H1 (cell line): ENCODE results near the gene DSCAM. TPM values are rescaled to one million over a fixed set of nuclear protein-coding genes. Genes with fewer than 3 reads are reported as not detected.

Experiments used
- CTCF ChIA-PET: fragments of 300-600 bp; sonication (Branson Sonifier 250); formaldehyde crosslinking; loops from one replicate; lab custom pipeline; 2021; ENCODE audit not compliant: partially characterized antibody; lab: Charles Lee
- POLR2A ChIA-PET: fragments of 300-600 bp; sonication (Branson Sonifier 250); formaldehyde crosslinking; loops from one replicate; lab custom pipeline; 2021; ENCODE audit warnings: inconsistent platforms; ENCODE audit not compliant: partially characterized antibody; lab: Charles Lee
- DNase-seq, 2 experiments: peaks; one replicate each; pipeline versions ENCODE4 v3.0.0 to v3.0.0-alpha.2; 2010 to 2022; ENCODE audit warnings: low spot score in 2 of 2, low read depth in 1 of 2, mixed read lengths in 1 of 2
- FAIRE-seq: peaks from 2 replicates; lab custom pipeline; 2011; peaks lifted over from hg19 to GRCh38; lab: Jason Lieb, UNC
- H2AFZ ChIP-seq: 2 replicates; pipeline ENCODE4 v1.8.1; 2012; ENCODE audit warnings: low read length, inconsistent platforms
- H2AK5ac ChIP-seq: 2 replicates; pipeline ENCODE4 v1.6.1; 2013; ENCODE audit warnings: low read depth, low read length
- H2BK120ac ChIP-seq: replicated peaks from 2 replicates; pipeline ENCODE3; 2013; ENCODE audit warnings: low read depth, low read length, inconsistent platforms
- H2BK12ac ChIP-seq: 2 replicates; pipeline ENCODE4 v1.6.1; 2013; ENCODE audit warnings: low read depth, low read length
- H2BK15ac ChIP-seq: 2 replicates; pipeline ENCODE4 v1.6.1; 2013; ENCODE audit warnings: low read length
- H2BK20ac ChIP-seq: 2 replicates; pipeline ENCODE4 v1.6.1; 2013; ENCODE audit warnings: low read length
- H2BK5ac ChIP-seq: 2 replicates; pipeline ENCODE4 v1.6.1; 2013; ENCODE audit warnings: low read depth, low read length
- H3K14ac ChIP-seq: 2 replicates; pipeline ENCODE4 v1.6.1; 2013; ENCODE audit warnings: inconsistent platforms; ENCODE audit not compliant: insufficient read length
- H3K18ac ChIP-seq: 2 replicates; pipeline ENCODE4 v1.6.1; 2013; ENCODE audit warnings: low read length; ENCODE audit errors: extremely low read depth
- H3K23ac ChIP-seq: 2 replicates; pipeline ENCODE4 v1.6.1; 2013; ENCODE audit warnings: inconsistent platforms; ENCODE audit not compliant: insufficient read length
- H3K23me2 ChIP-seq: 2 replicates; pipeline ENCODE4 v1.6.1; 2013; ENCODE audit warnings: low read depth, low read length
- H3K27ac ChIP-seq: 2 replicates; pipeline ENCODE4 v1.6.1; 2011; ENCODE audit warnings: low read depth, low read length, inconsistent platforms
- H3K27me3 ChIP-seq, 4 experiments: replicated peaks in 1 of 4; 1 replicate in 1 of 4; 2 replicates in 3 of 4; pipeline versions ENCODE4 v1.6.1 to v1.8.1; 2011 to 2013; ENCODE audit warnings: low read length in 3 of 4, mild to moderate bottlenecking in 3 of 4, inconsistent platforms in 2 of 4, mixed read lengths in 2 of 4, moderate library complexity in 1 of 4; ENCODE audit not compliant: control insufficient read depth in 3 of 4, insufficient read depth in 3 of 4; ENCODE audit errors: extremely low read depth in 1 of 4
- H3K36me3 ChIP-seq, 4 experiments: 2 replicates each; pipeline versions ENCODE4 v1.6.1 to v1.8.1; 2011 to 2013; ENCODE audit warnings: mild to moderate bottlenecking in 4 of 4, low read length in 3 of 4, moderate library complexity in 2 of 4, control low read depth in 1 of 4, inconsistent platforms in 1 of 4; ENCODE audit not compliant: insufficient read depth in 4 of 4, control insufficient read depth in 2 of 4
- H3K4ac ChIP-seq: replicated peaks from 2 replicates; pipeline ENCODE3; 2013; ENCODE audit warnings: low read length, low read depth, mixed read lengths, inconsistent platforms; ENCODE audit not compliant: insufficient read length
- H3K4me1 ChIP-seq, 4 experiments: replicated peaks in 1 of 4; 1 replicate in 1 of 4; 2 replicates in 3 of 4; pipeline versions ENCODE4 v1.6.1 to v1.8.1; 2011 to 2013; ENCODE audit warnings: low read length in 3 of 4, inconsistent platforms in 2 of 4, mixed read lengths in 1 of 4; ENCODE audit not compliant: insufficient read depth in 4 of 4, control insufficient read depth in 3 of 4
- H3K4me2 ChIP-seq, 2 experiments: 2 replicates each; pipeline versions ENCODE4 v1.6.1 to v1.8.1; 2011 to 2013; ENCODE audit warnings: low read depth in 2 of 2, low read length in 2 of 2, control low read depth in 1 of 2, inconsistent platforms in 1 of 2, mild to moderate bottlenecking in 1 of 2; ENCODE audit not compliant: insufficient read depth in 1 of 2
- H3K4me3 ChIP-seq, 4 experiments: fragments of 200-600, 300-600 bp in 1 of 4; sonication (generic), shearing (Covaris generic), sonication (Bioruptor Twin) in 1 of 4; 2 replicates each; pipeline versions ENCODE4 v1.5.1 to v1.8.1; 2011 to 2016; ENCODE audit warnings: low read length in 4 of 4, low read depth in 3 of 4, control low read depth in 2 of 4, inconsistent platforms in 2 of 4, mild to moderate bottlenecking in 2 of 4, mixed read lengths in 1 of 4, moderate library complexity in 1 of 4; ENCODE audit not compliant: insufficient read depth in 2 of 4; ENCODE audit errors: extremely low read depth in 1 of 4
- H3K56ac ChIP-seq: replicated peaks from 2 replicates; pipeline ENCODE3; 2013; ENCODE audit warnings: low read depth, mild to moderate bottlenecking, mixed read lengths, low read length, inconsistent platforms; ENCODE audit not compliant: insufficient read length
- H3K79me1 ChIP-seq: 2 replicates; pipeline ENCODE4 v1.6.1; 2013; ENCODE audit warnings: low read depth, low read length, control low read depth
- H3K79me2 ChIP-seq, 2 experiments: 2 replicates each; pipeline versions ENCODE4 v1.6.1 to v1.8.1; 2012 to 2013; ENCODE audit warnings: low read length in 2 of 2, mild to moderate bottlenecking in 2 of 2, inconsistent platforms in 1 of 2; ENCODE audit not compliant: insufficient read depth in 2 of 2, control insufficient read depth in 1 of 2
- H3K9ac ChIP-seq, 4 experiments: replicated peaks in 1 of 4; 1 replicate in 1 of 4; 2 replicates in 3 of 4; pipeline versions ENCODE4 v1.6.1 to v1.8.1; 2011 to 2013; ENCODE audit warnings: low read depth in 3 of 4, low read length in 3 of 4, control low read depth in 2 of 4, mild to moderate bottlenecking in 2 of 4, moderate library complexity in 2 of 4, inconsistent platforms in 1 of 4; ENCODE audit errors: extremely low read depth in 1 of 4
- H3K9me3 ChIP-seq, 2 experiments: 2 replicates each; pipeline versions ENCODE4 v1.6.1 to v1.8.1; 2012 to 2013; ENCODE audit warnings: mild to moderate bottlenecking in 2 of 2, moderate library complexity in 2 of 2, control low read depth in 1 of 2, inconsistent platforms in 1 of 2, low read depth in 1 of 2, low read length in 1 of 2, mixed read lengths in 1 of 2; ENCODE audit not compliant: insufficient read depth in 2 of 2
- H4K20me1 ChIP-seq, 2 experiments: replicated peaks in 1 of 2; 2 replicates each; pipeline versions ENCODE3 to v1.8.1; 2011 to 2013; ENCODE audit warnings: inconsistent platforms in 2 of 2, low read length in 2 of 2, mild to moderate bottlenecking in 1 of 2; ENCODE audit not compliant: insufficient read depth in 2 of 2, control insufficient read depth in 1 of 2
- H4K5ac ChIP-seq: 2 replicates; pipeline ENCODE4 v1.6.1; 2013; ENCODE audit warnings: low read length, low read depth, mixed read lengths, inconsistent platforms; ENCODE audit not compliant: insufficient read length
- H4K8ac ChIP-seq: 2 replicates; pipeline ENCODE4 v1.8.0; 2013; ENCODE audit warnings: mild to moderate bottlenecking, moderate library complexity, low read length, inconsistent platforms; ENCODE audit not compliant: insufficient read depth; ENCODE audit errors: extremely low read depth
- H4K91ac ChIP-seq: replicated peaks from 2 replicates; pipeline ENCODE3; 2013; ENCODE audit warnings: low read length, mixed read lengths, inconsistent platforms; ENCODE audit not compliant: insufficient read length
- BRCA1 ChIP-seq: IDR thresholded peaks from 2 replicates; pipeline ENCODE4 v1.6.1; 2012; ENCODE audit warnings: low read depth, low read length, improper control_type of control experiment
- CTBP2 ChIP-seq: IDR thresholded peaks from 2 replicates; pipeline ENCODE4 v1.7.0; 2011; ENCODE audit warnings: borderline replicate concordance, mild to moderate bottlenecking, moderate library complexity, mixed read lengths, low read length; ENCODE audit not compliant: insufficient read depth, insufficient read length
- POLR2A ChIP-seq, 2 experiments: IDR thresholded peaks; 1 replicate in 1 of 2; 2 replicates in 1 of 2; pipeline ENCODE4 v1.6.1; 2011; ENCODE audit warnings: low read depth in 2 of 2, low read length in 2 of 2, mild to moderate bottlenecking in 2 of 2; ENCODE audit errors: control extremely low read depth in 1 of 2
- POLR2AphosphoS5 ChIP-seq: IDR thresholded peaks from 2 replicates; pipeline ENCODE4 v1.6.1; 2011; ENCODE audit warnings: low read depth, low read length
- POU5F1 ChIP-seq: IDR thresholded peaks from 2 replicates; pipeline ENCODE4 v1.6.1; 2011; ENCODE audit warnings: low read depth, mild to moderate bottlenecking, low read length, moderate library complexity
- TAF1 ChIP-seq: IDR thresholded peaks from 2 replicates; pipeline ENCODE4 v1.6.1; 2011; ENCODE audit warnings: mild to moderate bottlenecking, low read depth, low read length
- WGBS, 2 experiments: shearing (Covaris generic) in 1 of 2; methylation state at CpG; one replicate each; pipeline versions ENCODE4 v1.1.6 to v1.1.7; 2013 to 2015; ENCODE audit warnings: low lambda C conversion rate in 2 of 2, mixed read lengths in 2 of 2, inconsistent platforms in 1 of 2, low coverage in 1 of 2, missing lambda C conversion rate in 1 of 2; ENCODE audit not compliant: insufficient replicate concordance in 2 of 2, insufficient coverage in 1 of 2, insufficient read length in 1 of 2; ENCODE audit errors: extremely low coverage in 1 of 2, missing lambda C conversion rate in 1 of 2; 5-methylcytosine and 5-hydroxymethylcytosine counted together
- polyA plus RNA-seq, 7 experiments: library from polyadenylated mRNA; depleted of rRNA in 3 of 7; stranded (reverse) in 5 of 7; unstranded in 2 of 7; fragments of >200 nt in 5 of 7; fragments of 200-250 nt in 2 of 7; gene quantifications; 1 replicate in 5 of 7; 2 replicates in 1 of 7; 4 replicates in 1 of 7; pipeline versions ENCODE4 v1.2.1 to v1.2.3, GENCODE V29; 2011 to 2013; ENCODE audit warnings: missing spikeins in 2 of 7, mixed read lengths in 2 of 7
- total RNA-seq: library from RNA; stranded (reverse); fragmentation: NEBNext Ultra II Directional; extraction: Animal tissue kit (Norgen Biotek cat#: 25700); gene quantifications from 2 replicates; pipeline ENCODE4 v1.2.1, GENCODE V29; 2021
- TF ChIP-seq, protein P1 (sequence below): IDR thresholded peaks from 2 replicates; pipeline ENCODE4 v1.6.1; 2012; ENCODE audit warnings: inconsistent platforms
- TF ChIP-seq, protein P2 (sequence below): IDR thresholded peaks from 2 replicates; pipeline ENCODE4 v1.6.1; 2011; ENCODE audit warnings: low read length, improper control_type of control experiment
- TF ChIP-seq, protein P3 (sequence below), 3 experiments: IDR thresholded peaks; 1 replicate in 2 of 3; 2 replicates in 1 of 3; pipeline versions ENCODE4 v1.5.1 to v1.6.1; 2011; ENCODE audit warnings: low read length in 3 of 3, mild to moderate bottlenecking in 3 of 3, inconsistent platforms in 2 of 3, low read depth in 1 of 3, moderate library complexity in 1 of 3; ENCODE audit not compliant: insufficient read depth in 1 of 3; ENCODE audit errors: control extremely low read depth in 1 of 3

DSCAM gene
- total and polyA plus RNA-seq, 2 of the 8 experiments (the other 6 are each of a cell fraction or from before 2014, with no cell fraction given), result 0.02 to 0.15 TPM

DNA sequence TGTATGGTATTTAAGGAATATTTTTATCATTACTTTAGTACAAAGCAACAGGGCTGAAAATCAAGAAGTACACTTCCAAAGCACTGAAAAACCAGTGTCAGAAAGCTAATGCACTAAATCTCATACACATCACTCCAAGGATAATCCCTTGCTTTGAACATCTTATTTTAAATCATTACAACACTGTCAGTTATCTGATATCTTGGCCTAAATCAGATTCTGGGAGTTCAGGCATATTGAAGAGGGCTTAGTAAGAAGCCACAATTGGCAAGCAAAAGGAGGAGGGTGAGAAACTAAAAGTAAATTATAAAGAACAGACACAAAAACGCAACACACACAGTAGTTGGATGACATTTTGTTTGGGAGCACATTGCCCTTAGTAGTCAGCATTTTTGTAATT lies 531.3 kb downstream of the DSCAM start:
- H4K91ac ChIP-seq, result no peak overlapping the region
- H3K9me3 ChIP-seq, result no peaks in the 10 kb centered on the region
- CTCF ChIA-PET, result no interaction called here
- FAIRE-seq, result no peak
- no peak overlapping the region for H3K18ac ChIP-seq
- H3K36me3 ChIP-seq, result no peaks in the 10 kb centered on the region
- no peaks in the 10 kb centered on the region for H3K79me1 ChIP-seq
- H4K20me1 ChIP-seq, result no peaks in the 10 kb centered on the region
- no peak overlapping the region for H3K4ac ChIP-seq
- no peak overlapping the region for H2AK5ac ChIP-seq
- no peaks in the 10 kb centered on the region for H3K27me3 ChIP-seq
- no peak overlapping the region for H3K56ac ChIP-seq
- H2BK120ac ChIP-seq, result no peak overlapping the region
- no peaks in the 10 kb centered on the region for H3K79me2 ChIP-seq
- no peak overlapping the region for H3K23ac ChIP-seq
- no peak overlapping the region for H2AFZ ChIP-seq
- H3K27ac ChIP-seq, result no peak overlapping the region
- WGBS, 2 experiments, result 90% methylated on average over 1 of the region's 1 CpG; no CpG with 5 or more reads in 1 of the 2 experiments
- no peak overlapping the region for H3K9ac ChIP-seq
- no peak overlapping the region for H4K5ac ChIP-seq
- POLR2A ChIA-PET, result no interaction called here
- no peak overlapping the region for H3K4me3 ChIP-seq
- no peak for DNase-seq
- no peak overlapping the region for H4K8ac ChIP-seq
- H3K4me2 ChIP-seq, result no peak overlapping the region
- no peaks in the 10 kb centered on the region for H3K4me1 ChIP-seq
- H2BK12ac ChIP-seq, result no peak overlapping the region
- H2BK15ac ChIP-seq, result no peak overlapping the region
- no peak overlapping the region for H2BK20ac ChIP-seq
- no peak overlapping the region for H3K14ac ChIP-seq
- no peaks in the 10 kb centered on the region for H3K23me2 ChIP-seq
- no peak overlapping the region for H2BK5ac ChIP-seq
- TF ChIP-seq POLR2A (IDR thresholded peaks at IDR 0.05; ENCODE audit: control extremely low read depth in 1 of 2, low read depth in 2 of 2, low read length in 2 of 2) (no peak), POU5F1 (no peak), POLR2AphosphoS5 (no peak), CTBP2 (no peak), TAF1 (no peak), BRCA1 (no peak)
- TF ChIP-seq, protein P1, sequence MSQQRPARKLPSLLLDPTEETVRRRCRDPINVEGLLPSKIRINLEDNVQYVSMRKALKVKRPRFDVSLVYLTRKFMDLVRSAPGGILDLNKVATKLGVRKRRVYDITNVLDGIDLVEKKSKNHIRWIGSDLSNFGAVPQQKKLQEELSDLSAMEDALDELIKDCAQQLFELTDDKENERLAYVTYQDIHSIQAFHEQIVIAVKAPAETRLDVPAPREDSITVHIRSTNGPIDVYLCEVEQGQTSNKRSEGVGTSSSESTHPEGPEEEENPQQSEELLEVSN, result no peak
- TF ChIP-seq, protein P2, sequence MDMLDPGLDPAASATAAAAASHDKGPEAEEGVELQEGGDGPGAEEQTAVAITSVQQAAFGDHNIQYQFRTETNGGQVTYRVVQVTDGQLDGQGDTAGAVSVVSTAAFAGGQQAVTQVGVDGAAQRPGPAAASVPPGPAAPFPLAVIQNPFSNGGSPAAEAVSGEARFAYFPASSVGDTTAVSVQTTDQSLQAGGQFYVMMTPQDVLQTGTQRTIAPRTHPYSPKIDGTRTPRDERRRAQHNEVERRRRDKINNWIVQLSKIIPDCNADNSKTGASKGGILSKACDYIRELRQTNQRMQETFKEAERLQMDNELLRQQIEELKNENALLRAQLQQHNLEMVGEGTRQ, result no peak
- TF ChIP-seq, protein P3, sequence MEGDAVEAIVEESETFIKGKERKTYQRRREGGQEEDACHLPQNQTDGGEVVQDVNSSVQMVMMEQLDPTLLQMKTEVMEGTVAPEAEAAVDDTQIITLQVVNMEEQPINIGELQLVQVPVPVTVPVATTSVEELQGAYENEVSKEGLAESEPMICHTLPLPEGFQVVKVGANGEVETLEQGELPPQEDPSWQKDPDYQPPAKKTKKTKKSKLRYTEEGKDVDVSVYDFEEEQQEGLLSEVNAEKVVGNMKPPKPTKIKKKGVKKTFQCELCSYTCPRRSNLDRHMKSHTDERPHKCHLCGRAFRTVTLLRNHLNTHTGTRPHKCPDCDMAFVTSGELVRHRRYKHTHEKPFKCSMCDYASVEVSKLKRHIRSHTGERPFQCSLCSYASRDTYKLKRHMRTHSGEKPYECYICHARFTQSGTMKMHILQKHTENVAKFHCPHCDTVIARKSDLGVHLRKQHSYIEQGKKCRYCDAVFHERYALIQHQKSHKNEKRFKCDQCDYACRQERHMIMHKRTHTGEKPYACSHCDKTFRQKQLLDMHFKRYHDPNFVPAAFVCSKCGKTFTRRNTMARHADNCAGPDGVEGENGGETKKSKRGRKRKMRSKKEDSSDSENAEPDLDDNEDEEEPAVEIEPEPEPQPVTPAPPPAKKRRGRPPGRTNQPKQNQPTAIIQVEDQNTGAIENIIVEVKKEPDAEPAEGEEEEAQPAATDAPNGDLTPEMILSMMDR (IDR thresholded peaks at IDR 0.05; ENCODE audit: control extremely low read depth in 1 of 3, insufficient read depth in 1 of 3, low read depth in 1 of 3, low read length in 3 of 3), result no peak
